ENCODE results near the gene DHRS1.

The DHRS1 gene

DNA sequence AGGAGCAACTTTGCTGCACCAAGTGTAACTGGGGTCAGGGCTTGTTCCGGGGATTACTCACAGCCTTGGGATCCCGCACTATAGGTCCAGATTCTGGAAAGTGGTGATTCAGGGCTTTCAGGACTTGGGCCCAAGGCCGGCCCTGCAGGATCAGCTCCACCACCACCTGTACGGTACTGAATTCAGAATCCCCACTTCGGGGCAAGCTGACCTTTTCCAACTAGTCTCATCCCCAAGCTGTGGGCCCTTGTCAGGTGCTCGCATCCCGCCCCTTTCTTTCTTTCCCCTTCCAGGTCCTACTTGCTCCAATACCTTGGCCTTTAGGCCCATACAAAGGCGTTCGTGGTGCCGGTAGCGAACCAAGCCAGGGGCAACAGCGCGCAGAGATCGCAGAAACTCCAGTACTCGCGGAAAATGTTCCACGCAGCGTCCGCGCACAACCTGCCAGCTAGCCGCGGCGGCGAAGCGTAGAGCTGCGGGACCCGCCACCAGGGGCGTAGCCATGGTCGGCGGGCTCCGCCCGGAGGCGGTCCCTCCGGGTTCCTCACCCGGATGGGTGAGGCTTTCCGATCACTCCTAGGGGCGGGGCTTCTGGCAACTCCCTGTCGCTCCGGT, 57.6 kb downstream of the DHRS1 start:
- DNase-seq, result peak; percentile 95
